HG03354 (cell line): Measurements from ENCODE around the gene AEBP2.
A peak's percentile ranks its signal among the peaks of the same experiment; 100 is the strongest.
"Not testable (repeated sequence)": the region's sequence is repeated elsewhere in the genome, so short reads cannot be mapped to it uniquely, and the experiment has no call there.

Experiments used
- ATAC-seq: cut with Tn5 transposase; IDR thresholded peaks from one replicate; pipeline ENCODE4 v1.9.1; 2021; ENCODE audit warnings: mild to moderate bottlenecking; ENCODE audit not compliant: unreplicated experiment, poor library complexity, severe bottlenecking

The AEBP2 gene

DNA sequence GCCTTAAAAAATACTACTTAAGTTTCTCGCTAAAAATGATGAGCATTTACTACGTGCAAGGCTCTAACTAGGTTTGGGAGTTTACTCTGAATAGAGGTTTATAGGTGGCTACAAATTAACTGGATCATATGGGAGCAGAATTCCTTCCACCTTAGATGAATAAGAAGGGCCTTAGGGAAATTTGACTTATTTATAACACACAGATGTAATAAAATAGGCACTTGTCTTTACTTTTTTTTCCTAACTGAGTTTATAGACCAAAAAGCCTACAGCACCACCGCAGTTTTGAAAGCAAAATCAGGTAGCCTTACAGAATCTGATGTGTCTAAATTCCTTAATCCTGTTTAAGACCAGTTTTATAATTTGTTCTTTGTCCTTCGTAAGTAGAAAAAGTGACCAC lies 10.5 kb downstream of the AEBP2 start:
- no peak for ATAC-seq

- ATAC-seq: no peak
Observed at GRCh38 chr12:19450362-19450761, 11.1 kb downstream of the AEBP2 start.

- ATAC-seq: no peak
Observed at GRCh38 chr12:19451196-19451595, 11.9 kb downstream of the AEBP2 start.

DNA sequence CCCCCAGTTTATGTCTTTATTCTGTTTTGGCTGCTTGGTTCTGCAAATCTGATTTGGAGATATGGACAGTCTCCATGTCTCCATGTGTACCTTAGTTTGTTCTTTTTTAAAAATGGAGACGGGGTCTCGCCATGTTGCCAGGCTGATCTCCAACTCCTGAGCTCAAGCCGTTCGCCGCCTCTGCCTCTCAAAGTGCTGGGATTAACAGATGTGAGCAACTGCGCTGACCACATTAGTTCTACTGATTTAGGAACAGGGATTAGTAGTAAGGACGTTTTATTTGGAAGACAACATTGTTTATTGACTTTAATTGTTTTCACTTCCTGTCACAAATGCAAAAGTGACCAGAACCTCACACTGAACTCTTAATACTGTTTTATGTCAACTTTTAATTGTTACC lies 14.7 kb downstream of the AEBP2 start:
- ATAC-seq: no peak

DNA sequence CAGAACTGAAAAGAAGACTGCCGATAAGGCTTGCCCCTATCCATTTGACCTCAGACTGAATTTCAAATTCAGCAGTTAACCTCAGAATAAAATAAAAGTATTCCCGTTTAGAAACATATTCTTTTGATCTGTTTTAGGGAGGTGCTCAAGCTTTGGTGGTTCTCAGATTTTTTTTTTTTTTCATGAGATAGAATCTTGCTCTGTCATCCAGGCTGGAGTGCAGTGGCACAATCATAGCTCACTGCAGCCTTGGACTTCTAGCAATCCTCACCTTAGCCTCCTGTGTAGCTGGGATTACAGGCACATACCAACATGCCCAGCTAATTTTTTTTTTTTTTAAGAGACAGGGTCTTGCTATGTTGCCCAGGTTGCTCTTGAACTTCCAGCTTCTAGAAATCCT lies 15.5 kb downstream of the AEBP2 start:
- no peak for ATAC-seq

DNA sequence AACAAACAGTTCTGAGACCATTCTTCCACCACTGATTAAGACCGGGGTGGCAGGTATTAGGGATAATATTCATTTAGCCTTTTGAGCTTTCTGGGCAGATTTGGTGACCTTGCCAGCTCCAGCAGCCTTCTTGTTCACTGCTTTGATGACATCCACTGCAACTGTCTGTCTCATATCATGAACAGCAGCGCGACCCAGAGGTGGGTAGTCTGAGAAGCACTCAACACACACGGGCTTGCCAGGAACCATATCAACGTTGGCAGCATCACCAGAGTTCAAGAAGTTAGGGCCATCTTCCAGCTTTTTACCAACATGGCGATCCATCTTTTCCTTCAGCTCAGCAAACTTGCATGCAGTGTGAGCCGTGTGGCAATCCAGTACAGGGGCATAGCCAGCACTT lies 16.9 kb downstream of the AEBP2 start:
- ATAC-seq: no peak

DNA sequence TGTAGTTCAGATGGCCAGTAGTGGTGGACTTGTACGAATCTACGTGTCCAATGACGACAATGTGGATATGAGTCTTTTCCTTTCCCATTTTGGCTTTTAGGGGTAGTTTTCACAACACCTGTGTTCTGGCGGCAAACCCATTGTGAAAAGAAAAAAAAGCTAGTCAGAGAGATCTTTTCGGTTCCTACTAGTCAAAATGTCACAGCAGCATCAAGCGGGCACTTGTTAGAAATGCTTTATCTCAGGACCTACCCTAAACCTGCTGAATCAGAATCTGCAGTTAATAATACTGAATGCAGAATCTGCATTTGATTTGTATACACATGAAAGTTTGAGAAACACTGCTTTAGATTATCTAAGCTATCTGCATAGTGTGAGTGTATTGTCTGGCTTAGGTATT lies 18.3 kb downstream of the AEBP2 start:
- ATAC-seq: no peak

- peak; percentile 54 for ATAC-seq
Observed at GRCh38 chr12:19458733-19459132, 19.4 kb downstream of the AEBP2 start.

- ATAC-seq: no peak
Observed at GRCh38 chr12:19461999-19462398, 22.7 kb downstream of the AEBP2 start.

GRCh38 chr12:19462406-19462805 lies 23.1 kb downstream of the AEBP2 start:
- ATAC-seq: no peak

- no peak for ATAC-seq
Observed at GRCh38 chr12:19464192-19464580, 24.9 kb downstream of the AEBP2 start.

DNA sequence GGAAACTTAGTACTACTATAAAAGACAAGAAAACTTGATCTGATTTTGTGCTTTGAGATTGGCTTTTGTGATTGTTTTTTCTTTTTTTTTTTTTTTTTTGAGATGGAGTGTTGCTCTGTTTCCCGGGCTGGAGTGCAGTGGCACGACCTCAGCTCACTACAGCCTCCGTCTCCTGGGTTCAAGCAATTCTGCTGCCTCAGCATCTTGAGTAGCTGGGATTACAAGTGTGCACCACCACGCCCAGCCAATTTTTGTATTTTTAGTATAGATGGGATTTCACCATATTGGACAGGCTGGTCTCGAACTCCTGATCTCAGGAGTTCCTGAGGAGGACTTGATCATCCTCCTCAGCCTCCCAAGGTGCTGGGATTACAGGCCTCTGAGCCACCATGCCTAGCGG lies 26.4 kb downstream of the AEBP2 start:
- no peak for ATAC-seq

DNA sequence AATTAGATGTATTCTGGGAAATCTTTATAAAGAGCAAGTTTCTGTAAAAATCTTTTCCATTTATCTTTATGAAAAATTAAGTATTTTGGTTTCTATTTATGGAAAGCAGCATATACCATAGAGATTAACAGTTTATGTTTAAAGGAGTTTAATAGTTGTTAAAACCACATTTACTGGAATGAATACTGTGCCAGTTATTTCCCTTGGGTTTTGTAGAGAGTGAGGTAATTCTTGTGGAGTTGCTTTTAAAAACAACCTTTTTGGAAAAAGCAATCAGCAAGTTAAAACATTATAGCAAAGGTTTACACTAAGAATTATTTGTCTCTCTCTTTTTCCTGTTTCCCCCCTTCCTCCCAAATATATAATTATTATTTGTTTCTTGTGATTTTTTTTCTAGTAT lies 34.9 kb downstream of the AEBP2 start:
- no peak for ATAC-seq

DNA sequence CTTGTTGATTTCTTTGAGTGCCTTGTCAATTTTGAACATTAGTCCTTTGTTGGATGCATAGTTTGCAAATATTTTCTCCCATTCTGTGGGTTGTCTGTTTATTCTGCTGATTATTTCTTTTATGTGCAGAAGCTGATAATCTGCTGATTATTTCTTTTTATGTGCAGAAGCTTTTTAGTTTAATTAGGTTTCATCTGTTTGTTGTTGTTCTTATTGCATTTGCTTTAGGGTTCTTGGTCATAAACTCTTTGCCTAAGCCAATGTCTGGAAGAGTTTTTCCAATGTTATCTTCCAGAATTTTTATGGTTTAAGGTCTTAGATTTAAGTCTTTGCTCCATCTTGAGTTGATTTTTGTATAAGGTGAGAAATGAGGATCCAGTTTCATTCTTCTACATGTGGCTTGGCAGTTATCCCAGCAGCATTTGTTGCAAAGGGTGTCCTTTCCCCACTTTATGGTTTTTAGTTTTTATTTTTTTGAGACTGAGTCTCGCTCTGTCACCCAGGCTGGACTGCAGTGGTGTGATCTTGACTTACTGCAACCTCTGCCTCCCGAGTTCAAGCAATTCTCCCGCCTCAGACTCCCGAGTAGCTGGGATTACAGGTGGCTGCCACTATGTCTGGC lies 36.7 kb downstream of the AEBP2 start:
- not testable (repeated sequence) for ATAC-seq

- no peak for ATAC-seq
Observed at GRCh38 chr12:19477071-19477470, 37.8 kb downstream of the AEBP2 start.

GRCh38 chr12:19480459-19480858 lies 41.2 kb downstream of the AEBP2 start:
- no peak for ATAC-seq

- ATAC-seq: peak; percentile 4
Observed at GRCh38 chr12:19482036-19482435, 42.7 kb downstream of the AEBP2 start.

GRCh38 chr12:19482551-19483109 lies 43.3 kb downstream of the AEBP2 start:
- ATAC-seq: peak; percentile 74

- ATAC-seq: no peak
Observed at GRCh38 chr12:19483727-19484126, 44.4 kb downstream of the AEBP2 start.

GRCh38 chr12:19484738-19485137 lies 45.4 kb downstream of the AEBP2 start:
- no peak for ATAC-seq

- ATAC-seq: no peak
Observed at GRCh38 chr12:19485240-19485639, 45.9 kb downstream of the AEBP2 start.

- no peak for ATAC-seq
Observed at GRCh38 chr12:19489168-19489567, 49.9 kb downstream of the AEBP2 start.
